Measurements from ENCODE around the gene HSD17B12. TPM values are rescaled to one million over a fixed set of nuclear protein-coding genes. Genes with fewer than 3 reads are reported as not detected.

The HSD17B12 gene
- total RNA-seq, 1 donor from 2014 or later = 48.4 TPM

GRCh38 chr11:43812471-43812870, 131.9 kb downstream of the HSD17B12 start:
- intact Hi-C loops (cut with DNase I) = no loop called here
- H3K4me3 ChIP-seq = no peak overlapping the region
- TF ChIP-seq POLR2A (IDR thresholded peaks at IDR 0.05) (no peak), CTCF (IDR thresholded peaks at IDR 0.05) (no peak), POLR2AphosphoS5 (IDR thresholded peaks at IDR 0.05; ENCODE audit: insufficient read depth in 1 of 2, low read depth in 1 of 2) (no peak)
- no peaks in the 10 kb centered on the region for H3K27me3 ChIP-seq
- no peak for DNase-seq (ENCODE audit: extremely low spot score in 2 of 2)
- no peaks in the 10 kb centered on the region for H3K4me1 ChIP-seq
- H3K9me3 ChIP-seq = no peaks in the 10 kb centered on the region
- peaks cover 0 to 7% of the 10 kb centered on the region in 2 donors for H3K36me3 ChIP-seq
- H3K27ac ChIP-seq = no peak overlapping the region

- H3K4me3 ChIP-seq = no peak overlapping the region
- intact Hi-C loops (cut with DNase I) = no loop called here
- no peak for TF ChIP-seq CTCF (IDR thresholded peaks at IDR 0.05)
- TF ChIP-seq POLR2AphosphoS5 (IDR thresholded peaks at IDR 0.05; ENCODE audit: insufficient read depth in 1 of 2, low read depth in 1 of 2) = no peak
- no peaks in the 10 kb centered on the region for H3K4me1 ChIP-seq
- H3K27ac ChIP-seq = no peak overlapping the region
- no peak for DNase-seq (ENCODE audit: extremely low spot score in 2 of 2)
- peaks cover 0 to 7% of the 10 kb centered on the region in 2 donors for H3K36me3 ChIP-seq
- no peaks in the 10 kb centered on the region for H3K9me3 ChIP-seq
- H3K27me3 ChIP-seq = no peaks in the 10 kb centered on the region
These were observed 137.7 kb downstream of the HSD17B12 start for GRCh38 chr11:43818220-43818619.

GRCh38 chr11:43819926-43820325, 139.4 kb downstream of the HSD17B12 start:
- TF ChIP-seq CTCF (IDR thresholded peaks at IDR 0.05) = no peak
- intact Hi-C loops (cut with DNase I) = no loop called here

GRCh38 chr11:43823316-43823715, 142.8 kb downstream of the HSD17B12 start:
- Histone ChIP-seq H3K4me3 (no peak overlapping the region), H3K36me3 (no peaks in the 10 kb centered on the region), H3K9me3 (no peaks in the 10 kb centered on the region), H3K4me1 (no peaks in the 10 kb centered on the region), H3K27me3 (no peaks in the 10 kb centered on the region), H3K27ac (no peak overlapping the region)
- no peak for TF ChIP-seq CTCF (IDR thresholded peaks at IDR 0.05)
- TF ChIP-seq POLR2AphosphoS5 (IDR thresholded peaks at IDR 0.05; ENCODE audit: insufficient read depth in 1 of 2, low read depth in 1 of 2) = no peak
- intact Hi-C loops (cut with DNase I) = no loop called here
- no peak for DNase-seq (ENCODE audit: extremely low spot score in 2 of 2)

More at GRCh38 chr11:43819926-43820325, 139.4 kb downstream of the HSD17B12 start:
- peaks cover 0 to 7% of the 10 kb centered on the region in 2 donors for H3K36me3 ChIP-seq
- H3K27ac ChIP-seq = no peak overlapping the region
- no peaks in the 10 kb centered on the region for H3K27me3 ChIP-seq
- no peaks in the 10 kb centered on the region for H3K9me3 ChIP-seq
- H3K4me3 ChIP-seq = no peak overlapping the region
- no peak for DNase-seq (ENCODE audit: extremely low spot score in 2 of 2)
- no peaks in the 10 kb centered on the region for H3K4me1 ChIP-seq

GRCh38 chr11:43823851-43824250, 143.3 kb downstream of the HSD17B12 start:
- DNase-seq (ENCODE audit: extremely low spot score in 2 of 2) = no peak
- no peaks in the 10 kb centered on the region for H3K36me3 ChIP-seq
- no peak overlapping the region for H3K4me3 ChIP-seq
- TF ChIP-seq POLR2A (IDR thresholded peaks at IDR 0.05) (no peak), CTCF (IDR thresholded peaks at IDR 0.05) (no peak), POLR2AphosphoS5 (IDR thresholded peaks at IDR 0.05; ENCODE audit: insufficient read depth in 1 of 2, low read depth in 1 of 2) (no peak)
- no peaks in the 10 kb centered on the region for H3K4me1 ChIP-seq
- no peaks in the 10 kb centered on the region for H3K27me3 ChIP-seq
- no peak overlapping the region for H3K27ac ChIP-seq
- intact Hi-C loops (cut with DNase I) = no loop called here
- no peaks in the 10 kb centered on the region for H3K9me3 ChIP-seq
